Smooth muscle cell (in vitro differentiated cells): Measurements from ENCODE around the gene BTBD9. TPM values are rescaled to one million over a fixed set of nuclear protein-coding genes. Genes with fewer than 3 reads are reported as not detected.

ENCODE experiments used
- DNase-seq: peaks from one replicate; lab custom pipeline; 2025; ENCODE audit not compliant: unreplicated experiment; lab: John Stamatoyannopoulos, UW
- H2AFZ ChIP-seq: fragments of 200-600 bp; sonication (generic); 2 replicates; pipeline ENCODE4 v1.6.0; 2016; ENCODE audit warnings: antibody characterized with exemption, low read depth, mild to moderate bottlenecking
- H3F3A ChIP-seq: fragments of 200-600 bp; sonication (generic); 2 replicates; pipeline ENCODE4 v1.6.0; 2017; ENCODE audit warnings: antibody characterized with exemption, low read depth
- H3K27ac ChIP-seq: fragments of 200-600 bp; sonication (generic); 2 replicates; pipeline ENCODE4 v1.5.1; 2016; ENCODE audit warnings: low read depth, mild to moderate bottlenecking
- H3K27me3 ChIP-seq: fragments of 200-600 bp; sonication (generic); 2 replicates; pipeline ENCODE4 v1.6.1; 2016; ENCODE audit warnings: low read depth, mild to moderate bottlenecking
- H3K36me3 ChIP-seq: fragments of 200-600 bp; sonication (generic); 2 replicates; pipeline ENCODE4 v1.5.1; 2016; ENCODE audit warnings: low read depth
- H3K4me1 ChIP-seq: fragments of 200-600 bp; sonication (generic); 2 replicates; pipeline ENCODE4 v1.5.1; 2016; ENCODE audit warnings: low read depth
- H3K4me2 ChIP-seq: fragments of 200-600 bp; sonication (generic); 2 replicates; pipeline ENCODE4 v1.6.0; 2016; ENCODE audit warnings: mild to moderate bottlenecking
- H3K4me3 ChIP-seq: fragments of 200-600 bp; sonication (generic); 2 replicates; pipeline ENCODE4 v1.5.1; 2016; ENCODE audit warnings: mild to moderate bottlenecking
- H3K79me2 ChIP-seq: fragments of 200-600 bp; sonication (generic); 2 replicates; pipeline ENCODE4 v1.6.0; 2016; ENCODE audit warnings: low read depth, mild to moderate bottlenecking
- H3K9ac ChIP-seq: fragments of 200-600 bp; sonication (generic); 2 replicates; pipeline ENCODE4 v1.6.0; 2016; ENCODE audit warnings: low read depth
- H3K9me3 ChIP-seq: fragments of 200-600 bp; sonication (generic); replicated peaks from 2 replicates; pipeline ENCODE4 v1.5.1; 2016; ENCODE audit warnings: low read depth
- H4K20me1 ChIP-seq: fragments of 200-600 bp; sonication (generic); 2 replicates; pipeline ENCODE4 v1.6.0; 2016; ENCODE audit warnings: low read depth
- CTCF ChIP-seq: fragments of 200-600 bp; sonication (generic); IDR thresholded peaks from 2 replicates; pipeline ENCODE4 v1.5.1; 2017; ENCODE audit warnings: borderline replicate concordance, mild to moderate bottlenecking, antibody characterized with exemption; ENCODE audit not compliant: insufficient read depth, poor library complexity, severe bottlenecking
- WGBS: methylation state at CpG from one replicate; pipeline ENCODE4 v1.1.7; 2016; ENCODE audit warnings: low lambda C conversion rate; 5-methylcytosine and 5-hydroxymethylcytosine counted together
- polyA plus RNA-seq: library from polyadenylated mRNA; unstranded; fragments of >200 nt; fragmentation: Nextera tagmentation; extraction: Ambion mirVana; gene quantifications from 2 replicates; pipeline ENCODE4 v1.2.1, GENCODE V29; 2016
- total RNA-seq: library from RNA; depleted of rRNA; stranded (reverse); fragments of >200 nt; gene quantifications from 2 replicates; pipeline ENCODE4 v1.2.3, GENCODE V29; 2014

Gene BTBD9
- total and polyA plus RNA-seq, 2 experiments from 2014 or later = 5.6 to 12.5 TPM

DNA sequence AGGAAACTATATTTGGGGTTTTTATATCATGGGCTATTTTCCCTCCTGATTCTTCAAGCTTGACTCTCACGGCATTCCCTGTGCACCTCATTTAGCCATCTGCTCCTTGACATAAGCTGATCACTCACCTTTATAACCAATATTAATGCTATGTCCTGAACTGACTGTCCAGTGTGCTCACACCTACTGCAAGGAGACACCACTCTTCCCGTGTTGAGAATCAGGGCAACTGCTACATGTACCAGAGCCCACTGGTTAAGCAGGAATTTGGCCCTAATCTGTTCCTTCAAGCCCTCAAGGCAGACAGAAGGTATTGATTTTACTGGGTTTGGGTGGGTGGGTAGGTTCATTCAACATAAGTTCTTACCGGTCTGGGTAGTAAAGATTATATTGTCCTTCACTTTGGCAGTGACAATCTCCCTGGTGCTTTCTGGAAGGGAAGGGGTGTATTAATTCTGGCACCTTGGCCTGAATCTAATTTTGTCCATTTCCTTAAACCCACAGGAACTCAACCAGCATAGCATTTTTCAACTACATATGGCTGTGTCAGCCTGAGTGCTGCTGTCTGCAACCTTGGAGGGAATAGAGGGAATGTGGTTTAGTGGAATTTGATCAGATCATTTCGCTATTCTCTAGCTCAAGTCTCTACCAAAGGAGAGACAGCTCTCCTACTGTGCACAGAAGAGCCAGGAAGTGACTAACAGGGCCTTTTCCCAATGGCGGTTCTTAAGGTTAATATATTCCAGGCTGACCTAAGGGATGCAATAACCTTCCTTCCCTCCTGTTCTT lies 293.2 kb downstream of the BTBD9 start:
- no peaks in the 10 kb centered on the region for H3K36me3 ChIP-seq
- peak overlapping the region; percentile 21 for H3K27ac ChIP-seq
- no peak overlapping the region for H2AFZ ChIP-seq
- no peak overlapping the region for H3K9ac ChIP-seq
- H3F3A ChIP-seq = no peaks in the 10 kb centered on the region
- no peaks in the 10 kb centered on the region for H3K27me3 ChIP-seq
- 50% methylated on average over 5 of the region's 5 CpGs for WGBS
- H3K9me3 ChIP-seq = no peaks in the 10 kb centered on the region
- no peak for TF ChIP-seq CTCF
- H3K4me1 ChIP-seq = peaks cover 12% of the 10 kb centered on the region
- no peak overlapping the region for H3K4me3 ChIP-seq
- H3K4me2 ChIP-seq = peak overlapping the region; percentile 47
- H3K79me2 ChIP-seq = no peaks in the 10 kb centered on the region
- H4K20me1 ChIP-seq = no peaks in the 10 kb centered on the region
- no peak for DNase-seq

DNA sequence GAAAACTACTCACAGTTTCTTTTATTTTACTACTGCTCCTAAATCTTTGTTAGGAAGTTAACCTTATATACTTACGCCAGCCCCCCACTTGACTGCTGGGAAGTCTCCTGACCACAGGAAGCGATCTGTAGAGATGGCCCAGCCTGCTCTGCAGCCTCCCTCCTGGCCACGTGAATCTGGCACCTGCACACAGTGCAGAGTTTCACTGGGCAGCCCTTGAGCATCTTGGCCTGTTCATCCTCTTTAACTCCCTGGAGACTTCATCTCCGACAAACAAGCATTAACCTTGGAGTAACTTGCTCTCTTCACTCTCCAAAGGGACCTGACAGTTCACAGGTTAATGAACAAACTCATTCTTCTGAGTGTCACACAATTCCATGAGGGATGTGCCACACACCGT lies 294.1 kb downstream of the BTBD9 start:
- H3K36me3 ChIP-seq = no peaks in the 10 kb centered on the region
- no peak overlapping the region for H3K4me3 ChIP-seq
- H3F3A ChIP-seq = no peaks in the 10 kb centered on the region
- H3K9ac ChIP-seq = no peak overlapping the region
- no peaks in the 10 kb centered on the region for H3K79me2 ChIP-seq
- H3K27ac ChIP-seq = no peak overlapping the region
- no peaks in the 10 kb centered on the region for H3K27me3 ChIP-seq
- TF ChIP-seq CTCF = no peak
- H3K4me1 ChIP-seq = peaks cover 6% of the 10 kb centered on the region
- 88% methylated on average over 5 of the region's 5 CpGs for WGBS
- H3K9me3 ChIP-seq = no peaks in the 10 kb centered on the region
- H2AFZ ChIP-seq = no peak overlapping the region
- H4K20me1 ChIP-seq = no peaks in the 10 kb centered on the region
- DNase-seq = no peak
- no peak overlapping the region for H3K4me2 ChIP-seq

- Histone ChIP-seq H2AFZ (no peak overlapping the region), H3K4me1 (peaks cover 4% of the 10 kb centered on the region), H3K4me2 (no peak overlapping the region), H3K27ac (no peak overlapping the region), H3K9ac (no peak overlapping the region), H3K79me2 (no peaks in the 10 kb centered on the region), H4K20me1 (no peaks in the 10 kb centered on the region), H3K9me3 (no peaks in the 10 kb centered on the region), H3F3A (no peaks in the 10 kb centered on the region), H3K27me3 (no peaks in the 10 kb centered on the region), H3K36me3 (no peaks in the 10 kb centered on the region), H3K4me3 (no peak overlapping the region)
- TF ChIP-seq CTCF = no peak
- WGBS = 88% methylated on average over 1 of the region's 1 CpG
- no peak for DNase-seq
These were observed 298.2 kb downstream of the BTBD9 start for GRCh38 chr6:38341496-38341895.

- Histone ChIP-seq H3K4me2 (no peak overlapping the region), H3K4me1 (peaks cover 4% of the 10 kb centered on the region), H3K79me2 (no peaks in the 10 kb centered on the region), H3K4me3 (no peak overlapping the region), H3K36me3 (no peaks in the 10 kb centered on the region), H3K9ac (no peak overlapping the region), H4K20me1 (no peaks in the 10 kb centered on the region), H3K9me3 (no peaks in the 10 kb centered on the region), H2AFZ (no peak overlapping the region), H3K27me3 (no peaks in the 10 kb centered on the region), H3K27ac (no peak overlapping the region), H3F3A (no peaks in the 10 kb centered on the region)
- no peak for DNase-seq
- 97% methylated on average over 3 of the region's 3 CpGs for WGBS
- no peak for TF ChIP-seq CTCF
These were observed 299.8 kb downstream of the BTBD9 start for GRCh38 chr6:38339914-38340313.
